ENCODE data around the gene PPAN.

Gene PPAN

DNA sequence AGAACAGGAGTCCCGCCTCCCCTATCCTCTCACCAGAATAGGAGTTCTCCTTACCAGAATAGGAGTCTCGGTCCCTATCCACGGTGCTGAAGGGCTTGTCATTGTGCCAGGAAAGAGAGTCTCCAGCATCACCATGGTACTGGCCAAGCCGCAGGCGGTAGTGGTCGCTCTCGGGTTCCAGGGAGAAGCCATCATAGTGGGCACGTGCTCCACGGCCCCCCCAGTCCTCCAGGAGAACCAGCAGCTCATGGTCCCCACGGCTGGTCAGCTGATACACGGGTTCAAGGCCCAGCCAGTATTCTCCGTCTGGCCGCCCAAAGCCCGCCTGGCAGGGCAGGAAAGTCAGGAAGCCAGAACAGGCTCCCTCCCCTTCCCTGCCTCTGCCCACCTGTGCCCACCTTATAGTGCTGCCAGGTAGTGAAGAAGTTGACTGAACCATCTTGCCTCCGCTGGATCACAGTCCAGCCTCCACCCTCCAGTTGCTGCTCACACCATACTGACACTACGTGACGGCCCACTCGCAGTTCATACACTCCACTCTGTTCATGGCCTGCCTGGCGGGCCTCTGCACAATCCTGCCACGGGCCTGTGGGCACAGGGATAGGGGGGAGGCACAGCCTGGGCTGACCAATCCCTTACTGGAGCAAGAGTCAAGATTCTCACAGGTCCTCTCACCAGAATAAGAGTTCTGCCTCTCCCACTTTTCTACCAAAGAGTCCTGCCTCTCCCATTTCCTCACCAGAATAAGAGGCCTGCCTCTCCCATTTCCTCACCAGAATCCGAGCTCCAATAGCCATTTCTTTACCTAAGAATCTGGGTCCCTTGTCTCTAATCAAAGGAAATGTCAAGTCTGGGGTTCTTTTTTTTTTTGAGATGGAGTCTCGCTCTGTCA, 12.6 kb upstream of the PPAN start:
- no peak for DNase-seq

DNA sequence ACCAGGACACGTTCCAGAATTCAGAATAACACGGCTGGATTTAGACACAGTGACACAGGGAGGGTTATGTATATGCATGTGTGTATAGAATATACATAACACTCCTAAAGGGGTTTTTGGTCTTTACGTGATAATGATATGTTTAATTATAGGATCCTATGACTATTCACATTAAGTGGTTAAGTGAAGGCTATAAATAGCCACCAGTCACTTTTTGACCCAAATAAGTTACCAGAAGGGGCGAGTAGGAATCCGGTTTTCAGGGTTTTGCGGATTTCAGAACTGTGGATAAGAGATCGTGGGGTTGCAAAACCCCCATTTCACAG, 10.6 kb upstream of the PPAN start:
- no peak for DNase-seq

DNA sequence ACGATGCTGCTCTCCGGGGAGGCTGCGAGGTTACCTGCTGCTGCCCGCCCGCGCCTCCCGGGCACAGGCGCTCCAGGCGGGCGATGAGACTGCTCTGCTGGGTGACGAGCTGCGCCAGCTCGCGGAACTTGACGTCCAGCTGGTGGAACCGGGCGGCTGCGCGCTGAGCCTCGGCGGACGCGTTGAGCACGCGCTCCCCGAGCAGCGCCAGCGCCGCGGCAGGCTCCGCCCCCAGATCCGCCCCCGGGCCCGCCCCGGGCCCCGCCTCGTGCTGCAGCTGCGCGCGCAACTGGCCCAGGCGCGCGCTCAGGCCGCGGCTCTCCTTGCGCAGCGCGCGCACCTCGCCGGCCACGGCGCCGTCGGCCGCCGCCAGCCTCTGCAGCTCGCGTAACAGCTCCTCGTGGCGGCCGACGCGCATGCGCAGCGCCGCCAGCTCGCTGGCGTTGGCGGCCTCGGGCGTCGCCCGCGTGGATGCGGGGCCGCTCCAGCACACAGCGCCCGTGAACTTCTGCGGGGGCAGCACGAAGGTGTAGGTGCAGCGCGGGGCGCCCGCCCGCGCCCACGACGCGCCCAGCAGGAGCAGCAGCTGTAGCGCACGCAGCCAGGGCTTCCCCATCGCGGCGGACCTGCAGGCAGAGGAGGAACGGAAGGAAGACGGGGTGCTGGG, 10.1 kb upstream of the PPAN start:
- DNase-seq: peak; percentile 97

DNA sequence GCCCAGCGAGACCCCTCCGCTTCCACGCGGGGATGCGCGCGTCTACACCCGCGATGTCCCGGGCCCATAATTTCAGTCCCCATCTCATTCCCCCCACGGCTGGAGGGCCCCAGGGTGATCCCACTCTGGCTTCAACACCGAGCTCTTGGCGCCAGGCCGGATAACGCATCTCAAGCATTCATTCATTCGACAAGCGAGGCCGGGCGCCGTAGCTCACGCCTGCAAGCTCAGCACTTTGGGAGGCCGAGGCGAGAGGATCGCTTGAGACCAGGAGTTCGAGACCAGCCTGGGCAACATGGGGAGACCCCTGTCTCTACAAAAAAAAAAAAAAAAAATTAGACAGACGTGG, 9.6 kb upstream of the PPAN start:
- no peak for DNase-seq

DNA sequence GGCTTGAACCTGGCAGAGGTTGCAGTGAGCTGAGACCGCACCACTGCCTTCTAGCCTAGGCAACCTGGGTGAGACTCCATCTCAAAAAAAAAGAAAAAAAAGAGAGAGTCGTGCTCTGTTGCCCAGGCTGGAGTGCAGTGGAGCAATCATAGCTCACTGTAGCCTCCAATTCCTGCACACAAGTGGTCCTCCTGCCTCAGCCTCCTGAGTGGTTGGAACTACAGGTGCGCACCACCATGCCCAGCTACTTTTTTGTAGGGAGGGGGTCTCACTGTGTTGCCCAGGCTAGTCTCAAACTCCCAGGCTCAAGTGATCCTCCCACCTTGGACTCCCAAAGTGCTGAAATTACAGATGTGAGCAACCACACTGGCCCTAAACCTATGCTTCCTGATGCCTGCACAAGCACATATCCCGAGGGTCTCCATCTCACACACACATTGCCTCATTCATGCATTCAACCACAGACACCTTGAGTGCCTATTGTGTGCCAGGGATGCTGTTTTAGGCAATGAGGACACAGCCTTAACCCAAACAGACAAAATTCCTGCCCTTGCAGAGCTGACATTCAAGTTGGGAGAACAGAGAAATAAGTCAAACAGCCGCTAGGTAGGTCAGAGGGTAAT, 5.9 kb upstream of the PPAN start:
- DNase-seq: no peak

DNA sequence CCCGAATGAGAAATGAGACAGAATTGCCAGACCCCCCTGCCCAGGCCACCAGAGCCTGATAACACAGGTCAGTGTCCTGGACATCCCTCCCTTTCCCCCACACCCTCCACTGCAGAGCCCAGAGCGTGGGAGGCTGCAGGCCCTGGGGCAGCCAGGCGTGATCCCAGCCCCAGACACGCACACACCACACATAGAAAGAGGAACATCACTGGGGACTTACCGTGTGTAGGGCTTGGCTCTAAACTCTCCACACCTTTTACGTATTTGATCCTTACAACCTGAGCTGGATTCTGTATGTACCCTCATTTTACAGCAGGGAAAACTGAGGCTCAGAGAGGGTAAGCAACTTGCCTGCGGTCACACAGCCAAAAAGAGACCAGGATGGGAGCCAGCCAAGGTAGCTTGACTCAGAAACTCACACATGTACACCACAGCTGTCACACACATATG, 3.4 kb upstream of the PPAN start:
- DNase-seq: no peak

DNA sequence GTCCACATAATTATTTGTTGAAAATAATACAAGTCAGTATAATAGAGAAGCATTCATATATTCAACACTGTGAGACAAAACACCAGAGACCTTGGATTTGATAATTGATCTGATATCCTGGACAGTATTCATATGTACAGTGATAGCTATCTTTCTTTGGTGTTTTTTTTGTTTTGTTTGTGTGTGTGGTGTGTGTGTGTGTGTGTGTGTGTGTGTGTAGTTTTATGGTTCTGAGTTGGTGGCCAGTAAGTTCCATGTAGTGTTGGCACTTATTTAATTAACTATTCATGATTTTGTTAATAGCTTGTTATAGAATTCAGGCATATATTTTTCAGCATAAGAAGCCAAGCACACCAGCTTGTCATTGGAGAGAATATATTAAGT, 2.0 kb upstream of the PPAN start:
- no peak for DNase-seq

DNA sequence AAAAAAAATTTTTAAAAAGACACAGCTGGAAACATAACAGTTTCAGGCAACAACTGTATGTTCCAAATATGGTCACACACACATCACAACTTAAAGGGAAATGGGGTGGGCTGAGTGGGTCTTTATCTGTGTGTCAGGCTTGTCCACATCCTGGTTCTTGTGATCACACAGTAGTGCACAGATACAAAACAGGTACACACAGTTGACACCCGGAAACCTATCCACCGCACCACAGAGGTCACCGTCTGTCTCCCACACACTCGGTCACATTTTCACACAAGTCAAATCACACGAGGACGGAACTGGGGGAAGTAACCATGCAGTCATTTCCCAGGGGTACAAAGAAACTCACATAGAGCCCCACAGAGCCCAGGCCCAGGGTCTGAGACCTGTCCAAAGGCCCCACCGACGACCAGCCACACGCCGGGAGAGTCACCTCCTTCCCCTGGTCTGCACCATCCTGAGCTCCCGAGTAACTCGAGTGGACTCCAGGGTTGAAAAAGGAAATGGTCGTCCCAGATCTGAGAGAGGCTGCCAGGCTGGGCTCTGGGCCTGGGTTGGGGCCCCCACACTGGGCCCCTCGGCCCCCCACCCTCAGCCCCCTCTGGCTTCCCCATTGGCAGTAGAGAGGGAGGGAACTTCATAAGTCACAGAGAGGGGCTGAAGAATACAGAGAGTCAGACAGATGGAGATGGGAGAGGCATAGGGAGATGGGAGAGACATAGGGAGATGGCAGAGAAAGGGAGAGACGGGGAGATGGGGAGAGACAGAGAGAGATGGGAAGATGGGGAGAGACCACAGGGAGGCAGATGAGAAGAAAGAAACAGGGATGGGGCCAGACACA, 1.3 kb upstream of the PPAN start:
- peak; percentile 69 for DNase-seq

DNA sequence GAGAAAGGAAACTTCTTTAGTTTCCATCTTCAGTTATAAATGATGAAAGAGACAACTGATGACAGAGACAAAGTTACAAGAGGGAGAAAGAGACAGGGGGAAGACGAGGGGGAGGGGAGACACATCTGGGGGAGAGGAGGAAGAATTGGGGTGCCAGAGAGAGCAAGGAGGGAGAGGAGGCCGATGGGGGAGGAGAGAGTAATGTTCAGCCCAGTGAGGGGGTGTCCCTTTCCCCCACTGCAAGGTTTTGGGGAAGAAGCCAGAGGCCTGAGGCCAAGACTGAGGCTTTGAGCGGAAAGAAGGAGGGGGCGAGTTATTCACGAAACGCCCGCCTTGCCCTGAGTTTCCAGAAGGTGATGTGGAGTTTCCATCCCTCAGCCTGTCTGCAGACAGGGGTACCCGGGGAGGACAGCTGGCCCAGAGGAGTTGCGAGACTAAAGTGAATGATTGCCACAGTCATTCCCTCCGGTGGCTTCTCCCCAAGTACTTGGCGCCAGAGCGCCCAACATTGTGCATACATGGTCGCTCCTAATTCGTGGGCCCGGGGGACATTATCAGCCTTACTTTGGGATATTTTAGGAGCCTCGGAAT, 558 bp upstream of the PPAN start:
- DNase-seq: no peak

DNA sequence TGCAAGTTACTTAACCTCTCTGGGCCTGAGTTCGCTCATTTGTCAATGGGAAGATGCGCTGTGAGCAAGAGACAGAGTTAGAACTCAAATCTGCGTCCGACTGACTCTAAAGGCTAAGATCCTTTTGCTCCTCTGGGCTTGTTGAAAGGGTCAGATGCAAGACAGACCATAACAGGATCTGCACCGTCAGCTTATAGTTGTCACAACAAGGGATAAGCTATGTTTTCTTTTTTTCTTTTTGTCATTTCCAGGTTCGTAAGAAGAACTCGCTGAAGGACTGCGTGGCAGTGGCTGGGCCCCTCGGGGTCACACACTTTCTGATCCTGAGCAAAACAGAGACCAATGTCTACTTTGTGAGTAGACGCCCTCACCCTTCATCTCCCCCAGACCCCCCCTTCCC, 1.1 kb downstream of the PPAN start:
- DNase-seq: no peak

DNA sequence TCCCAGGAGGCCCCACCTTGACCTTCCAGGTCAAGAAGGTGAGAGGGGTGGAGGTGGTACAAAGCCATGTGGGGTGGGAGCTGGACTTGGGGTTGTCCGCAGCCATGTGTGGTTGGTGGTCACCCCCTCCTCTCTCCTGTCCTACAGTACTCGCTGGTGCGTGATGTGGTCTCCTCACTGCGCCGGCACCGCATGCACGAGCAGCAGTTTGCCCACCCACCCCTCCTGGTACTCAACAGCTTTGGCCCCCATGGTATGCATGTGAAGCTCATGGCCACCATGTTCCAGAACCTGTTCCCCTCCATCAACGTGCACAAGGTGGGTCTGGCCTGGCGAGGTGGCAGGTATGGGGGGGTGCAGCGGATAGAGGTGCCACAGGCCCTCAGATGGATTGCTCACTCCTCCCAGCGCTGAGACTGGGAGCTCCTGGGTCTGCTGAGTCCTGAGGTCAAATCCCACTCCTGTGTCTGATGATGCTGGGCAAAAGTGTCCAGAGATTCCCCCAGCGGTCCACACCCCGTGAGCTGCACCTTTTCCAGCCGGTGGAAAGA, 1.7 kb downstream of the PPAN start:
- no peak for DNase-seq

DNA sequence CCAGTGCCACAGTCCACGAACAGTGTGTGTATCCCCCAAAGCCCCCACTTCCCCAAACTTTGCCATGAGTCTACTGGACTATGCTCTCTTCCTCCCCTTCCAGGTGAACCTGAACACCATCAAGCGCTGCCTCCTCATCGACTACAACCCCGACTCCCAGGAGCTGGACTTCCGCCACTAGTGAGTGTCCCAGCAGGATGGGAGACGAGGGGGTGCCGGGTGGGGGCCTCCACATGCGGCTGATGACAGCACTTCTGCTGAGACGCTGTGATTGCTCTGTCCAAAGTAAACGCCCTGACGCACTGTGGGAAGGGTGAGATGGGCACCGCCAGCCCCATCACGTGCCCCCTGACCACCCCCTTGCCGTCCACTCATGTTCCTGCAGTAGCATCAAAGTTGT, 3.4 kb downstream of the PPAN start:
- no peak for DNase-seq

DNA sequence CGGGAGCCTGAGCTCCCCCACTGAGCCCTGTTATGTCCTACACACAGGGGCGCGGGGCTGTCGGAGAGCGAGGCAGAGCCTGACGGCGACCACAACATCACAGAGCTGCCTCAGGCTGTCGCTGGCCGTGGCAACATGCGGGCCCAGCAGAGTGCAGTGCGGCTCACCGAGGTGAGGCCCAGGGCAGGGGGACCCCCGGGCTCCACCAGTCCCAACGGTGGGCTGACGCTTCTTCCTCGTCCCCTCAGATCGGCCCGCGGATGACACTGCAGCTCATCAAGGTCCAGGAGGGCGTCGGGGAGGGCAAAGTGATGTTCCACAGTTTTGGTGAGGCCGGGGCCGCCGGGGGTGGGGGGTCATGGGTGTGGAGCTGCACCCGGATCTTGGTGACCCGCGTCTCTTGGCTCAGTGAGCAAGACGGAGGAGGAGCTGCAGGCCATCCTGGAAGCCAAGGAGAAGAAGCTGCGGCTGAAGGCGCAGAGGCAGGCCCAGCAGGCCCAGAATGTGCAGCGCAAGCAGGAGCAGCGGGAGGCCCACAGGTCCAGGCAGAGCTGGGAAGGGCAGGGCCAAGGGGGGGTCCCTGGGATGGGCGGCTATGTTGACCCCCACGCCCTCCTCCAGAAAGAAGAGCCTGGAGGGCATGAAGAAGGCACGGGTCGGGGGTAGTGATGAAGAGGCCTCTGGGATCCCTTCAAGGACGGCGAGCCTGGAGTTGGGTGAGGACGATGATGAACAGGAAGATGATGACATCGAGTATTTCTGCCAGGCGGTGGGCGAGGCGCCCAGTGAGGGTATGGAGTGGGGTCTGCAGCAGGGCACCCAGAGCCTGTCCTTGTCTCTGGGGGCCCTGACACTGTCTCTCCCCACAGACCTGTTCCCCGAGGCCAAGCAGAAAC, 4.2 kb downstream of the PPAN start:
- DNase-seq: no peak

DNA sequence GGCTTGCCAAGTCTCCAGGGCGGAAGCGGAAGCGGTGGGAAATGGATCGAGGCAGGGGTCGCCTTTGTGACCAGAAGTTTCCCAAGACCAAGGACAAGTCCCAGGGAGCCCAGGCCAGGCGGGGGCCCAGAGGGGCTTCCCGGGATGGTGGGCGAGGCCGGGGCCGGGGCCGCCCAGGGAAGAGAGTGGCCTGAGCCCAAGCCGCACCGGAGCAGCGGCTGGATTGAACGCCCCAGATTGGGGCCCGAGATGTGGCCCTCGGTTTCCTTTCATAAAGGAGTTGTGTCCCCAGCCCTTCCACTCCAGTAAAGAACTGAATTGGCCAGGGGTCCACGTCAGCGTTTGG, 4.8 kb downstream of the PPAN start:
- DNase-seq: no peak

DNA sequence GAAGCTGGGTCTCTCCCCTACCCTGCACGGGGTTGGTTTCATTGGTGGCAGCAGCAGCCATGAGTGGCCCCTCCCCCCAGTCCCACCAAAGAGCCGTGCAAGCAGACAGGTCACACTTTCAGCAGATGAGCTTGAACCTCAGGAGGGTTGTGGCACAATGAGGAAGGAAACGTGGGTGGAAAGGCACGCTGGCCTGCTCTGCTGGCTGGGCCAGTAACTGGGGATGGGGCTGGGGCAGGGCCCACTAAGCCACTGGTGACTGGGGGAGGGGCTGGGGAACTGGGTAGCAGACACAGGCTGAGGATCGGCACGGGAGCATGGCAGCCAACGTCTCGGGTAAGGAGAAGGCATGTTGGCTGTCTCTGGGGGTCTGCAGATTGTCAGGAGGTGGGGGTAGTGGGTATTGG, 5.2 kb downstream of the PPAN start, which contains the start of gene P2RY11:
Gene P2RY11, plus strand, starts transcription at position 289 of the 407 bp plus-strand sequence. Its CDS starts 29 bp downstream, at position 318.
- DNase-seq: peak; percentile 49

DNA sequence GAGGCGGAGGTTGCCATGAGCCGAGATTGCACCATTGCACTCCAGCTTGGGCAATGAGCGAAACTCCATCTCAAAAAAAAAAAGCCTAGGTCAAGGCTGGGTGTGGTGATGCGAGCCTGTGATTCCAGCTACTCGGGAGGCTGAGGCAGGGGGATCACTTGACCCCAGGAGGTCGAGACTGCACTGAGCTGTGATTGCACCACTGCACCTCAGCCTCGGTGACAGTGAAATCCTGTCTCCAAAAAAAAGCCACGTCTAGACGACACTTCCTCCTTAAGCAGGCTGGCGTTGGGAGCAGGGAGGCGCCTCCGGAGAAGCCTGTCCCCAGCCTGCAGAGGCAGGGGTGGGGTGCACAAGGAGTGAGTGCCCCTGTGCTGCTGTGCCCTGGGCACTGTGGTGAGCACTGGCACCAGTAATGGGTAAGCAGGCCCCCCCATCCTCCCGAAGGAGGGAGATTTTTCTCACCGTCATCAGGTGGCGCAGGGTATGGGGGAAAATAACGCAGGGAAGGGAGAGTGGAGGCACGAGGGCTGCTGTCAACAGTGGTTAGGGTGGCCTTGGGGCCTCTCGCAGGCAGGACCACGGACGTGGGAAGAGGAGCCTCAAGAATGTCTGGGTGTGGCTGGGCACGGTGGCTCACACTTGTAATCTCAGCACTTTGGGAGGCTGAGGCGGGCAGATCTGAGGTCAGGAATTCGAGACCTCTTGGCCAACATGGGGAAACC, 6.0 kb downstream of the PPAN start:
- DNase-seq: peak; percentile 67

DNA sequence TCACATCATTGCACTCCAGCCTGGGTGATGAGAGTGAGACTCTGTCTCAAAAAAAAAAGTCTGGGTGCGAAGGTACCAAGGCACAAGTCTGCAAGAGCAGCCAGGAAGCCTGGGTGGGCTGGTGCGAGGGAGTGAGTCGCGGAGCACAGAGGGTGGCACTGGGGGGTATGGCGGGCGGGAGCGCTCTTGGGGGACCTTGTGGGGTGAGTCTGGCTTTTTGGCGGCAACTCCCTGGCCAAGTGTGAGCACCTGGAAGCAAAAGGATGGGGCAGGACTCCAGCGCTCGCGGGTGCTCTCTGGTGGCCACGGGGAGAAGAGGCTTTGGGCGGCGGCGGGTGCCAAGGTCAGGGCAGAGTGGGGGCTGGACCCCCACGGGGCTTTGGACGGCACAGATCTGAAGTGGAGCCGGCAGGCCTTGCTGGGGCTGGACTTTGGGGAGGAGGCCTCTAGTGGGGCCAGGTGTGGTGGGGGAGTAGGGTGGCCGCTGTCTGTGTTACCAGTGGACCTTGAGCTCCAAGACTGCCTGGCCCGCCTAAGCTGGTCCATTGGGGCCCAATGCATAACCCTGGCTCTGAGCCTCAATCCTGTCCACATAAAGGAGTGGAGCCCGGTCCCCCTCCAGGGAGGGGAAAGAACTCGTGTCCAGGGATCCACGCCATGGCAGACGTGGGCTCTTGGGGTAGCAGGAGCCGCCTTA, 6.9 kb downstream of the PPAN start:
- peak; percentile 78 for DNase-seq

DNA sequence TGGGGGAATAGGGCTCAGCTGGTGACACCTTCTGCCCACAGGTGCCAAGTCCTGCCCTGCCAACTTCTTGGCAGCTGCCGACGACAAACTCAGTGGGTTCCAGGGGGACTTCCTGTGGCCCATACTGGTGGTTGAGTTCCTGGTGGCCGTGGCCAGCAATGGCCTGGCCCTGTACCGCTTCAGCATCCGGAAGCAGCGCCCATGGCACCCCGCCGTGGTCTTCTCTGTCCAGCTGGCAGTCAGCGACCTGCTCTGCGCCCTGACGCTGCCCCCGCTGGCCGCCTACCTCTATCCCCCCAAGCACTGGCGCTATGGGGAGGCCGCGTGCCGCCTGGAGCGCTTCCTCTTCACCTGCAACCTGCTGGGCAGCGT, 7.4 kb downstream of the PPAN start:
- no peak for DNase-seq

DNA sequence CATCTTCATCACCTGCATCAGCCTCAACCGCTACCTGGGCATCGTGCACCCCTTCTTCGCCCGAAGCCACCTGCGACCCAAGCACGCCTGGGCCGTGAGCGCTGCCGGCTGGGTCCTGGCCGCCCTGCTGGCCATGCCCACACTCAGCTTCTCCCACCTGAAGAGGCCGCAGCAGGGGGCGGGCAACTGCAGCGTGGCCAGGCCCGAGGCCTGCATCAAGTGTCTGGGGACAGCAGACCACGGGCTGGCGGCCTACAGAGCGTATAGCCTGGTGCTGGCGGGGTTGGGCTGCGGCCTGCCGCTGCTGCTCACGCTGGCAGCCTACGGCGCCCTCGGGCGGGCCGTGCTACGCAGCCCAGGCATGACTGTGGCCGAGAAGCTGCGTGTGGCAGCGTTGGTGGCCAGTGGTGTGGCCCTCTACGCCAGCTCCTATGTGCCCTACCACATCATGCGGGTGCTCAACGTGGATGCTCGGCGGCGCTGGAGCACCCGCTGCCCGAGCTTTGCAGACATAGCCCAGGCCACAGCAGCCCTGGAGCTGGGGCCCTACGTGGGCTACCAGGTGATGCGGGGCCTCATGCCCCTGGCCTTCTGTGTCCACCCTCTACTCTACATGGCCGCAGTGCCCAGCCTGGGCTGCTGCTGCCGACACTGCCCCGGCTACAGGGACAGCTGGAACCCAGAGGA, 7.9 kb downstream of the PPAN start:
- no peak for DNase-seq
